Endothelial cell of umbilical vein (primary cell): ENCODE data around the gene TMEM62.

Source experiments
- EZH2 ChIP-seq: IDR thresholded peaks from 2 replicates; pipeline ENCODE4 v1.6.1; 2012; ENCODE audit warnings: borderline replicate concordance, low read depth, mild to moderate bottlenecking, moderate library complexity, low read length, inconsistent platforms; ENCODE audit not compliant: severe bottlenecking
- JUN ChIP-seq: IDR thresholded peaks from 2 replicates; pipeline ENCODE4 v1.6.1; 2011; ENCODE audit warnings: borderline replicate concordance, low read depth; ENCODE audit not compliant: insufficient read length, insufficient read depth
- TF ChIP-seq, protein P1 (sequence below), 2 donors: IDR thresholded peaks; 1 replicate in 1 of 2; 2 replicates in 1 of 2; pipeline ENCODE4 v1.5.1; 2011; ENCODE audit warnings: low read length in 2 of 2, mild to moderate bottlenecking in 2 of 2, moderate library complexity in 2 of 2, control low read depth in 1 of 2, inconsistent platforms in 1 of 2, low read depth in 1 of 2; ENCODE audit not compliant: insufficient read depth in 1 of 2; ENCODE audit errors: extremely low read depth in 1 of 2

DNA sequence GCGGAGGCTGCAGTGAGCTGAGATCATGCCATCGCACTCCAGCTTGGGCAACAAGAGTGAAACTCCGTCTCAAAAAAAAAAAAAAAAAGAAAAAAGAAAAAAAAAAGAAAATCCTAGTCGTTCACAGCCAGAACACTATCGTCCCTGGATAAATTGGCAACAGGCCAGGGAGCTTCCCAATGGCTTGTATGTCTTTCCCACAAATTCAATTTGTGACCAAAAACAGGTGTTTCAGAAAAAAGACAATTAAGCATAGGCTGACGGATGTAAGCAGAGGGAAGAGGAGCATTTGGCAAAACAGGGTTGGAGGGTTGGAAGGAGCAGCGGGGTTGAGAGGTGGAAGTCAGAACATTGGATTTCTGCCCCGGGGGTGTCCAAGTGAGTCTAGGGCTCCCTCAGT is 78.9 kb downstream of the TMEM62 start:
- TF ChIP-seq, protein P1, sequence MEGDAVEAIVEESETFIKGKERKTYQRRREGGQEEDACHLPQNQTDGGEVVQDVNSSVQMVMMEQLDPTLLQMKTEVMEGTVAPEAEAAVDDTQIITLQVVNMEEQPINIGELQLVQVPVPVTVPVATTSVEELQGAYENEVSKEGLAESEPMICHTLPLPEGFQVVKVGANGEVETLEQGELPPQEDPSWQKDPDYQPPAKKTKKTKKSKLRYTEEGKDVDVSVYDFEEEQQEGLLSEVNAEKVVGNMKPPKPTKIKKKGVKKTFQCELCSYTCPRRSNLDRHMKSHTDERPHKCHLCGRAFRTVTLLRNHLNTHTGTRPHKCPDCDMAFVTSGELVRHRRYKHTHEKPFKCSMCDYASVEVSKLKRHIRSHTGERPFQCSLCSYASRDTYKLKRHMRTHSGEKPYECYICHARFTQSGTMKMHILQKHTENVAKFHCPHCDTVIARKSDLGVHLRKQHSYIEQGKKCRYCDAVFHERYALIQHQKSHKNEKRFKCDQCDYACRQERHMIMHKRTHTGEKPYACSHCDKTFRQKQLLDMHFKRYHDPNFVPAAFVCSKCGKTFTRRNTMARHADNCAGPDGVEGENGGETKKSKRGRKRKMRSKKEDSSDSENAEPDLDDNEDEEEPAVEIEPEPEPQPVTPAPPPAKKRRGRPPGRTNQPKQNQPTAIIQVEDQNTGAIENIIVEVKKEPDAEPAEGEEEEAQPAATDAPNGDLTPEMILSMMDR (IDR thresholded peaks at IDR 0.05; ENCODE audit: extremely low read depth in 1 of 2, insufficient read depth in 1 of 2, low read depth in 1 of 2, low read length in 2 of 2) = no peak
- no peak for TF ChIP-seq EZH2
- no peak for TF ChIP-seq JUN
